ENCODE results near the gene RFX8.

The RFX8 gene

GRCh38 chr2:101374821-101375561 is 99.9 kb downstream of the RFX8 start:
- no peak overlapping the region for H3K4me3 ChIP-seq (ENCODE audit: low read depth, low read length)
- no peak for TF ChIP-seq CTCF (IDR thresholded peaks at IDR 0.05; ENCODE audit: control insufficient read depth, extremely low read depth, insufficient read depth)
- DNase-seq (ENCODE audit: low read depth) = no peak

DNA sequence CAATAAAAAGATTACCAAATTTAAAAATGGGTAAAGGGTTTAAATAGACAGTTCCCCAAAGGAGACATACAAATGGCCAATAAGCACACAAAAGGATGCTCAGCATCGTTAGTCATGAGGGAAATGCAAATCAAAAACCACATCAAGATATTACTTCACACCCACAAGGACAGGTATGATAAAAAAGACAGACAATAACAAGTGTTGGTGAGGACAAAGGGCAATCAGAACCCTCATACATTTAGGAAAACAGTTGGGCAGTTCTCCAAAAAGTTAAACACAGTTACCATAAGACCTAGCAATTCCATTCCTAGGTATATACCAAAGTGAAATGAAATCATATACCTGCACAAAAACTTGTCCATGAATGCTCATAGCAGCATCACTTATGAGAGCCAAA is 102.1 kb downstream of the RFX8 start:
- TF ChIP-seq CTCF (IDR thresholded peaks at IDR 0.05; ENCODE audit: control insufficient read depth, extremely low read depth, insufficient read depth) = no peak
- no peak for DNase-seq (ENCODE audit: low read depth)
- no peak overlapping the region for H3K4me3 ChIP-seq (ENCODE audit: low read depth, low read length)

GRCh38 chr2:101371636-101372035 is 103.3 kb downstream of the RFX8 start:
- TF ChIP-seq CTCF (IDR thresholded peaks at IDR 0.05; ENCODE audit: control insufficient read depth, extremely low read depth, insufficient read depth) = no peak
- no peak for DNase-seq (ENCODE audit: low read depth)
- no peak overlapping the region for H3K4me3 ChIP-seq (ENCODE audit: low read depth, low read length)

DNA sequence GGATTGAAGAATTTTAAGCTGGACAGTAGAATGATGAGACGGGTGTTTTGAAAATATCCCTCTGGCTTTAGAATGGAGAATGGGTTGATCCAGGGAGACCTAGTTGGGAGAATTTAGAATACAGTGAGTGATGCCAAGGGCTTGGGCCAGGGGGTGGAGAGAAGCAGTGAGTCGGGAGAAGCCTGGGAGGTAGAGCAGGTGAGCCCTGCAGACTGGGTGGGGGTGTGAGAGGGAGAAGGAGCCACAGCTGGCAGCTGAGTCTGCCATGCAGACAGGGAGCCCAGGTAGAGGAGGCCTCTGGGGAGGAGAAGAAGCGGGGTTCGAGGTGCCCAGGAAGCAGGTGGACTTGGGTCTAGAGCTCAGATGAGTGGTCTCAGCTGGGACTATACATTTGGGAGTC is 105.8 kb downstream of the RFX8 start:
- no peak for TF ChIP-seq CTCF (IDR thresholded peaks at IDR 0.05; ENCODE audit: control insufficient read depth, extremely low read depth, insufficient read depth)
- DNase-seq (ENCODE audit: low read depth) = no peak
- H3K4me3 ChIP-seq (ENCODE audit: low read depth, low read length) = no peak overlapping the region

- no peak for TF ChIP-seq CTCF (IDR thresholded peaks at IDR 0.05; ENCODE audit: control insufficient read depth, extremely low read depth, insufficient read depth)
- no peak overlapping the region for H3K4me3 ChIP-seq (ENCODE audit: low read depth, low read length)
- DNase-seq (ENCODE audit: low read depth) = no peak
These were observed 106.5 kb downstream of the RFX8 start for GRCh38 chr2:101368376-101368775.

- no peak for TF ChIP-seq CTCF (IDR thresholded peaks at IDR 0.05; ENCODE audit: control insufficient read depth, extremely low read depth, insufficient read depth)
- H3K4me3 ChIP-seq (ENCODE audit: low read depth, low read length) = no peak overlapping the region
- no peak for DNase-seq (ENCODE audit: low read depth)
These were observed 107.4 kb downstream of the RFX8 start for GRCh38 chr2:101367508-101367907.

DNA sequence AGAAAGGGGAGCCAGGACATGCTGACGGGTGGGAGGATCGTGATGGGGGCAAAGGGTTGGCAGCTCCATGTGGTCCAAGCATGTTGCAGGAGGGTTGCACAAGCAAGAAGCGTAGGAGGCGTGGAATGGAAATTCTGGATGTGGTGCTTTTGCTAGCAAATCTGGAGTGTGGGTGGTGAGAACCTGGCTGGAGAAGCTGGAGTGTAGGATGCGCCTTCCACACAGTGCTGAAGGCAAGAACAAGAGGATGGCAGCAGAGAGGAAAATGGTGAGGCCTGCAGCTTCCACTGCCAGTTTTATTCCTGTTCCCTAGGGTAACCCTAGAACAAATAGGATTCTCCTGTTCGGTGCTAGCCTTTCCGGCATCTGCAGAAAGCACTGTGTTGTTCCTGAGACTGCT is 110.0 kb downstream of the RFX8 start:
- H3K4me3 ChIP-seq (ENCODE audit: low read depth, low read length) = no peak overlapping the region
- TF ChIP-seq CTCF (IDR thresholded peaks at IDR 0.05; ENCODE audit: control insufficient read depth, extremely low read depth, insufficient read depth) = no peak
- DNase-seq (ENCODE audit: low read depth) = no peak

Data from LNCaP clone FGC (cell line).